Neural progenitor cell (in vitro differentiated cells): ENCODE measurements around the gene STOML2. TPM values are rescaled to one million over a fixed set of nuclear protein-coding genes. Genes with fewer than 3 reads are reported as not detected.

Experiments
- DNase-seq: peaks from one replicate; pipeline ENCODE4 v3.0.0-alpha.2; 2016; ENCODE audit warnings: low spot score
- H2AFZ ChIP-seq: fragments of 200-600 bp; sonication (generic); replicated peaks from 2 replicates; pipeline ENCODE4 v1.6.1; 2016; ENCODE audit warnings: antibody characterized with exemption
- H3F3A ChIP-seq: fragments of 200-600 bp; sonication (generic); 2 replicates; pipeline ENCODE4 v1.6.1; 2016; ENCODE audit warnings: antibody characterized with exemption, low read depth
- H3K27ac ChIP-seq: fragments of 200-600 bp; sonication (generic); 2 replicates; pipeline ENCODE4 v1.5.1; 2016; ENCODE audit warnings: mild to moderate bottlenecking
- H3K27me3 ChIP-seq: fragments of 200-600 bp; sonication (generic); 2 replicates; pipeline ENCODE4 v1.6.1; 2016; ENCODE audit warnings: mild to moderate bottlenecking, moderate library complexity
- H3K36me3 ChIP-seq: fragments of 200-600 bp; sonication (generic); 2 replicates; pipeline ENCODE4 v1.5.1; 2016
- H3K4me1 ChIP-seq: fragments of 200-600 bp; sonication (generic); 2 replicates; pipeline ENCODE4 v1.6.1; 2016; ENCODE audit warnings: mixed run types
- H3K4me2 ChIP-seq: fragments of 200-600 bp; sonication (generic); 2 replicates; pipeline ENCODE4 v1.6.1; 2016
- H3K4me3 ChIP-seq: fragments of 200-600 bp; sonication (generic); 2 replicates; pipeline ENCODE4 v1.5.1; 2016
- H3K79me2 ChIP-seq: fragments of 200-600 bp; sonication (generic); 2 replicates; pipeline ENCODE4 v1.6.1; 2016; ENCODE audit warnings: low read depth
- H3K9ac ChIP-seq: fragments of 200-600 bp; sonication (generic); 2 replicates; pipeline ENCODE4 v1.6.1; 2016
- H3K9me3 ChIP-seq: fragments of 200-600 bp; sonication (generic); 2 replicates; pipeline ENCODE4 v1.5.1; 2016; ENCODE audit warnings: low read depth
- H4K20me1 ChIP-seq: fragments of 200-600 bp; sonication (generic); 2 replicates; pipeline ENCODE4 v1.6.1; 2016; ENCODE audit warnings: low read depth
- H3K27ac Mint-ChIP-seq: 3 replicates; pipeline ENCODE4 v1.8.0; 2021; ENCODE audit warnings: mixed read lengths
- H3K27me3 Mint-ChIP-seq: 2 replicates; pipeline ENCODE4 v1.8.0; 2022; ENCODE audit warnings: low read depth, mild to moderate bottlenecking, inconsistent platforms, moderate library complexity, mixed read lengths; ENCODE audit not compliant: insufficient read depth
- H3K36me3 Mint-ChIP-seq: 3 replicates; pipeline ENCODE4 v1.8.0; 2021; ENCODE audit warnings: mixed read lengths
- H3K4me1 Mint-ChIP-seq: 3 replicates; pipeline ENCODE4 v1.8.0; 2021; ENCODE audit warnings: mixed read lengths
- H3K4me3 Mint-ChIP-seq: 3 replicates; pipeline ENCODE4 v1.8.0; 2021; ENCODE audit warnings: mild to moderate bottlenecking, moderate library complexity, mixed read lengths
- H3K9me3 Mint-ChIP-seq: 3 replicates; pipeline ENCODE4 v1.8.0; 2020; ENCODE audit warnings: mixed read lengths
- CTCF ChIP-seq: fragments of 200-600 bp; sonication (generic); IDR thresholded peaks from 2 replicates; pipeline ENCODE4 v1.5.1; 2017; ENCODE audit warnings: antibody characterized with exemption, mild to moderate bottlenecking
- EZH2 ChIP-seq: fragments of 200-600 bp; sonication (generic); IDR thresholded peaks from 2 replicates; pipeline ENCODE4 v1.6.1; 2017; ENCODE audit warnings: antibody characterized with exemption, mild to moderate bottlenecking, moderate library complexity
- EZH2phosphoT487 ChIP-seq: fragments of 200-600 bp; sonication (generic); IDR thresholded peaks from 2 replicates; pipeline ENCODE4 v1.6.1; 2017; ENCODE audit warnings: antibody characterized with exemption
- total RNA-seq: library from RNA; depleted of rRNA; stranded (reverse); fragments of >200 nt; gene quantifications from 2 replicates; pipeline ENCODE4 v1.2.3, GENCODE V29; 2015; ENCODE audit warnings: low replicate concordance

STOML2 gene
- total RNA-seq, 1 donor from 2014 or later, result 114 TPM

GRCh38 chr9:35136866-35137265 lies 33.9 kb upstream of the STOML2 start:
- TF ChIP-seq EZH2phosphoT487, result no peak
- no peak for TF ChIP-seq EZH2
- TF ChIP-seq CTCF, result no peak
- Mint-ChIP-seq H3K9me3 (peaks cover 27% of the 10 kb centered on the region), H3K27ac (no peak overlapping the region)

GRCh38 chr9:35135988-35136387 lies 33.1 kb upstream of the STOML2 start:
- H3K36me3 Mint-ChIP-seq, result no peaks in the 10 kb centered on the region
- H3K27ac Mint-ChIP-seq, result no peak overlapping the region
- no peaks in the 10 kb centered on the region for H3F3A ChIP-seq
- H3K4me3 ChIP-seq, result no peak overlapping the region
- H3K9me3 ChIP-seq, result peaks cover 7% of the 10 kb centered on the region
- H2AFZ ChIP-seq, result no peak overlapping the region
- H3K27me3 ChIP-seq, result no peaks in the 10 kb centered on the region
- H3K4me1 Mint-ChIP-seq, result no peaks in the 10 kb centered on the region
- no peaks in the 10 kb centered on the region for H3K79me2 ChIP-seq
- peaks cover 24% of the 10 kb centered on the region for H3K9me3 Mint-ChIP-seq
- no peaks in the 10 kb centered on the region for H3K4me1 ChIP-seq
- H3K36me3 ChIP-seq, result no peaks in the 10 kb centered on the region
- H3K9ac ChIP-seq, result no peak overlapping the region
- no peak overlapping the region for H3K4me3 Mint-ChIP-seq
- H4K20me1 ChIP-seq, result no peaks in the 10 kb centered on the region
- no peak overlapping the region for H3K4me2 ChIP-seq
- peaks cover under 1% of the 10 kb centered on the region for H3K27me3 Mint-ChIP-seq
- DNase-seq, result no peak
- no peak for TF ChIP-seq EZH2
- TF ChIP-seq CTCF, result no peak
- no peak for TF ChIP-seq EZH2phosphoT487
- no peak overlapping the region for H3K27ac ChIP-seq

More at GRCh38 chr9:35136866-35137265, 33.9 kb upstream of the STOML2 start:
- peaks cover 8% of the 10 kb centered on the region for H3K9me3 ChIP-seq
- no peaks in the 10 kb centered on the region for H3K36me3 ChIP-seq
- H3K4me1 ChIP-seq, result no peaks in the 10 kb centered on the region
- Mint-ChIP-seq H3K4me3 (no peak overlapping the region), H3K4me1 (no peaks in the 10 kb centered on the region), H3K36me3 (no peaks in the 10 kb centered on the region), H3K27me3 (peaks cover 2% of the 10 kb centered on the region)
- H3K4me2 ChIP-seq, result no peak overlapping the region
- H2AFZ ChIP-seq, result peak overlapping the region; percentile 26
- H3K4me3 ChIP-seq, result no peak overlapping the region
- no peaks in the 10 kb centered on the region for H3F3A ChIP-seq
- H3K27me3 ChIP-seq, result no peaks in the 10 kb centered on the region
- no peak overlapping the region for H3K27ac ChIP-seq
- no peaks in the 10 kb centered on the region for H3K79me2 ChIP-seq
- H3K9ac ChIP-seq, result no peak overlapping the region
- no peak for DNase-seq
- no peaks in the 10 kb centered on the region for H4K20me1 ChIP-seq

GRCh38 chr9:35134920-35135319 lies 32.0 kb upstream of the STOML2 start:
- no peaks in the 10 kb centered on the region for H3F3A ChIP-seq

More at GRCh38 chr9:35134920-35135319, 32.0 kb upstream of the STOML2 start:
- H4K20me1 ChIP-seq, result no peaks in the 10 kb centered on the region
- Mint-ChIP-seq H3K9me3 (peaks cover 21% of the 10 kb centered on the region), H3K27me3 (no peaks in the 10 kb centered on the region), H3K4me3 (no peak overlapping the region), H3K36me3 (no peaks in the 10 kb centered on the region), H3K4me1 (no peaks in the 10 kb centered on the region), H3K27ac (no peak overlapping the region)
- no peaks in the 10 kb centered on the region for H3K79me2 ChIP-seq
- H3K4me3 ChIP-seq, result no peak overlapping the region
- no peak overlapping the region for H2AFZ ChIP-seq
- no peak for DNase-seq
- H3K27ac ChIP-seq, result no peak overlapping the region
- TF ChIP-seq EZH2 (no peak), CTCF (no peak), EZH2phosphoT487 (no peak)
- H3K36me3 ChIP-seq, result no peaks in the 10 kb centered on the region
- H3K4me2 ChIP-seq, result no peak overlapping the region
- H3K9ac ChIP-seq, result no peak overlapping the region
- H3K4me1 ChIP-seq, result no peaks in the 10 kb centered on the region
- no peaks in the 10 kb centered on the region for H3K27me3 ChIP-seq
- peaks cover 14% of the 10 kb centered on the region for H3K9me3 ChIP-seq
